Activated naive CD4-positive, alpha-beta T cell (primary cell): ENCODE measurements around the gene NOXRED1.
"Not testable (repeated sequence)": the region's sequence is repeated elsewhere in the genome, so short reads cannot be mapped to it uniquely, and the experiment has no call there.

Experiments used
- DNase-seq, 4 experiments: peaks; one replicate each; lab custom pipeline; 2025; lab: John Stamatoyannopoulos, UW

The NOXRED1 gene, protein sequence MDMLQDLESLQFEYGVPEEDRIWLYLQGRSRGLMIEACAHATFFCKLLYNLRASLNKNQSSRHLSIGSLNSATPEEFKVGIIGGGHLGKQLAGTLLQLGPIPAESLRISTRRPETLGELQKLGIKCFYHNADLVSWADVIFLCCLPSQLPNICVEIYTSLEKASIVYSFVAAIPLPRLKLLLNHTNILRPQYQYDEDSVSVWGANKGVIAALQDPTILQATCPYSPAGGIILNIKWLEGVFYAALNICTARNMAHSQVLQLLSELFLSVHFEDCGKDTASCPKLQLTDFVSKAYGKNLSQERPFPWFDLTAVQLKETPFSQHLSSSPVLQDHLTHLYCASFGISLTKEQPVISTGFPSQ

GRCh38 chr14:77423423-77423822 lies at the start of gene NOXRED1:
TSS of gene NOXRED1 (minus strand) at chr14:77423523. CDS start at chr14:77422889, 634 bp downstream.
- no peak for DNase-seq

DNA sequence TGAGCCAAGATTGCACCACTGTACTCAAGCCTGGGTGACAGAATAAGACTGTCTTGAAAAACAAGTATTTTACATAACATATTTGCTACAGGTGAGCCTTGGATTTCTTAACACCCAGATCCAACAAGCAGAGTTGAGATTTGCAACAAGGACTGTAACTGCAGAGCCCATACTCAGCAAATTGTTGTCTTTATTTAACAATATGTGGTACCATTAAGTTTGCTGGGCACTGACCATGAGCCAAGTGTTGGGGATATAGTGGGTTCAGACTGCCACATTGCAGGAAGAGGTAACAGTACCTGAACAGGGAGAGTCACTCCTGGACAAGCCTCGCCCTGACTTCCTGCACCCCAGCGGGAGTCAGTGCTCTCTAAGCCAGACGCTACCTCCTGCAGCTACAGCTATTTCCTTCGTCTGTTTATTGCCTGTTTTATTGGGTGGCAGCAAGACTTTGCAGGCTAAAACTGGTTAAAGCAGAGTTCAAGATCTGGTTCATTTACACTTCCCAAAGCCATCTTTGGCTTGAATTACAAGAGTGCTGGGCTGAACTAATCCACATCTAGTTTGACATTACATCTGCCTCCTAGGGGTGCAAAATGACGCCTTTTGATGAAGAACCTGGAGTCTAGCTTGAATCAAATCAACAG lies 47.0 kb upstream of the NOXRED1 start:
- DNase-seq: no peak

DNA sequence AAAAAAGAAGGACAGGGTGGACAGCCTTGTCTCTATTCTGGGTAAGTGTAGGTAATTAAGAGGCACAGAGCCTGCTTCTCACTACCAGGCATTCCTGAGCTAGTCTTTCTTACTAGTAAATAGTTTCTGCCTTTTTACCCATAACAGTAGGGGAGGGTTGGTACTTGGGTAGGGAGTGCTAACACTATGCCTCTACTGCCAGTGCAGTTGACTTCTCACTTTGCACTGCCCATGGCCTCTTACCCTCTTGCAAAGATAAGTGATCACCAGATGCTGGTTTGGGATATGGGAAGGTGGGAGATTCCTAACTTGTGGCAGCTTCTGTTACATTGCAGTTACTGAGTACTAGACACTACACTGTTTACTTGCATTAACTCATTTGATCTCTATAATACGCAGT lies 46.2 kb upstream of the NOXRED1 start:
- DNase-seq: no peak

DNA sequence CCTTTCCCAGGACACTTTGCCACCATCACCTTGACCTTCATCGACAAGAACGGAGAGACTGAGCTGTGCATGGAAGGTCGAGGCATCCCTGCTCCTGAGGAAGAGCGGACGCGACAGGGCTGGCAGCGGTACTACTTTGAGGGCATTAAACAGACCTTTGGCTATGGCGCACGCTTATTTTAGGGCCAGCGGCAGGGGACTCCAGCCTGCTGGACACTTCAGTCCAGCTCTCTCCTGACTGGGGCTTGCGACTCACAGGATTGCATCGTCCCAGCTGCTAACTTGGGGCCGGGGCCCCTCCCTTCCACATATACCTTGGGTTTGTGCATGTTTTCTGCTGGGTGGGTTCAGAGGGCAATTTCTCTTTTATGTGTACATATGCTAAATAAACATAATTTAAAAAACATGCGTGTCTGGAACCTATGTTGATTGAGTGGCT lies 45.8 kb upstream of the NOXRED1 start:
- DNase-seq: no peak

DNA sequence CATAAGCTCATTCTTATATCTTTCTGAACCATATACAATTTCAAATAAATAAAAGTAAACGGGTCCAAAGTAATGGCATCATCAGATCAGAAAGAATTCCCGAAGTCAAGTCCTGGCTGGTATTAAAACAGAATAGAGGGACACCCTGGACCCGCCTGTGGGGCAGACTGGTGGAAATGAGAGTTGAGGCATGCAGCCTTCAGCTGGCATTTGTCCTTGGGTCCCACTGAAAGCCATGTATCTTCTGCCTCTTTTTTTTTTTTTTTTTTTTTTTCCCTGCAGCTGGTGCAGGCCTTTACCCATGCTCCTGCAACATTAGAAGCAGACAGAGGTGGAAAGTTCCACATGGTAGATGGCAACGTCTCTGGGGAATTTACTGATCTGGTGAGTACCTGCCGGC lies 44.5 kb upstream of the NOXRED1 start:
- no peak for DNase-seq

DNA sequence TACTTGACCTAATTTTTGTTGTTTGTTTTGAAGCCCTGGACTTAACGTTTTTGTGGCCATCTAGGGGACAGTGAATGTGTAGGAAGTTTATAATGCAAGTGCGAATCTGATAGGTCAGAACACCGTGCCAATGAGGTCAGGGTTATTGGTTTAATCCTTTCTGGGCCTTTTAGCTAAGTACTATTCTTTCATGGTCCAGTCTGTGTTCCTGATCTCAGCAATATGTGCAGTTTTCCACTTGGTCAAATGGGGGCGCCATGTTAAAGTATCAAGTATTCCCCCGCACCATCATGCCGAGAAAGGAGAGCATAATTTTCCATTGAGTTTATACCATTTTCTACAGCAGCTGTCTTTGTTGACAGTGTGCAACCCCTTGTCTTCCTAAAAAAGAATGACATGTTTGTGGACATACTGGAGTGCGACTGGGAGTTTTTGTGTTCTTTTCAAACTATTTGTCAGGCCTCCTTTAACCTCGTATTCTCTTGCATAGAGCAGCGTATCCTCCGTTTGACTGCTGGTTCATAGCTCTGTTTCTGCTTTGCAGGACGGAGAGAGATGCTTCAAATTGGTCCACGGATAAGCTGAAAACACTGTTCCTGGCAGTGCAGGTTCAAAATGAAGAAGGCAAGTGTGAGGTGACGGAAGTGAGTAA lies 35.9 kb upstream of the NOXRED1 start:
- DNase-seq: peak in 2 of 4 experiments; percentile 4 to 11

- DNase-seq: peak in 1 of 4 experiments; percentile 20
Observed at GRCh38 chr14:77458249-77458950, 35.1 kb upstream of the NOXRED1 start.

GRCh38 chr14:77457522-77458248 lies 34.4 kb upstream of the NOXRED1 start, which contains the start of the genes AHSA1 and VIPAS39:
TSS of gene AHSA1 (plus strand) at chr14:77458093. CDS start at chr14:77458190, 97 bp downstream.
TSS of gene VIPAS39 (minus strand) at chr14:77457601. CDS start at chr14:77454102, 3,499 bp downstream.
- DNase-seq: peak; percentile 68 to 84 (median 82)

- DNase-seq: no peak
Observed at GRCh38 chr14:77457115-77457521, 33.8 kb upstream of the NOXRED1 start.

DNA sequence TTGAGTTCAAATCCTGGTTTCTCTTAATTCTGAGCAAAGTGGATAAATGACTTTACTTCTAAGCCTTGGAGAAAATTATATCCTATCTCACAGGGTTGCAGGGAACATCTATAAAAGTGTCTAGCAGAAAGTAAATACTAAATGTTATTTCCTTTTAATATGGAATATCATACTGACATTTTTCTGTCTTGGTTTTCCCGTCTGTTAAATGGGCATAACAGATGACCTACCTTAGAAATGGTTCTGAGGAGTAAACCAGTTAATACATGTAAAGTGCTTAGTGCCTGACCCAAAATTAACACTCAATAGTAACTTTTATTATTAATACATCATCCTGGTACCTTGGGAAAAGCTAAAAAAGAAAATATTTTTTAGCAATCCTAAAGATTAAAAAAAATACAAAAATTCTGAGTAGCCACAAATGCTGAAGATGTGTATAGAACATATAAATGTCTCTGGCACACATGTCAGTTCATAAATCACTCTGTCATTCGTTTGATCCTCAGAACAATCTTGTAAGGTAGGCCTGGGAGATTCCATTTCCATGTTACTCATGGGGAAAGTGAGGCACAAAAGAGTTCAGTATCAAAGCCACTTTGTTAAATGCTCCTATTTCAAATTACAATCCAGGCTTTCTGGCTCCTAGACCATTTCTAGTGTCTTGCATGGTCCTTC lies 32.8 kb upstream of the NOXRED1 start:
- DNase-seq: no peak

DNA sequence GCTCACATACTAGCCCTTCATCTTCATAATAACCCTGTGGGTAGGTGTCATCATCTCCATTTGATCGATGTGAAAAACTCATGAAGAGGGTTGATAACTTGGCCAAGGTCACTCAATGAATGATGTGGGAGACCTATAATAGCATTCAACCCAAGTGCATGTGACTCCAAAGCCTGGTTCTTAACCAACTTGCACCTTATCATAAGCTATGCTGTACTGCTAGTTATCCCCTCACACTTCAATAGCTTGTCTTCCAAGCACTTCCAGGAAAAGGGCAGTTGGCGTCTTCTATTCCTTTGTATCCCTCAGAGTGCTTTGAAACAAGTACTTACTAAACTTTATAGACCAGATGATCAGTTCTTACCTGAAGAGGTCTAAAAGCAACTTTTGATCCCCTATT lies 18.9 kb upstream of the NOXRED1 start:
- no peak for DNase-seq

- no peak for DNase-seq
Observed at GRCh38 chr14:77439861-77440260, 16.5 kb upstream of the NOXRED1 start.

GRCh38 chr14:77438596-77438995 lies 15.3 kb upstream of the NOXRED1 start:
- DNase-seq: no peak

DNA sequence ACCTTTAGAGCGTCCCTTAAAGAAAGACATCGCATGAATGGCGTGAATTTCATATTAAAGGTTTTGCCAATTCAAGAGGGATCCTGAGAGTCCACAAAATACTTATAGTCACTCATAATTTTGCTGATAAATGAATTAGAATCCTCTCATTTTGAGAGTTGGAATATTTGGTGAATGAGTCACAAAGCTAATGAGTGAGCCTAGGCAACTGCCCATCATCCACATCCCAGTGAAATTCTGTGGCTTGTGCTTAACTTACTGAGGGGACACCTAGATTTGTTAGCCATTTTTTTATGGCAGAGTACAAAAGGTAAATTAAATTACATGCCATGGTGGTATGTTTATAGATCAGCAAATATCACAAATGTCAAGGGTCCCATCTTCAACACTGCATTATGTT lies 12.7 kb upstream of the NOXRED1 start:
- DNase-seq: no peak

DNA sequence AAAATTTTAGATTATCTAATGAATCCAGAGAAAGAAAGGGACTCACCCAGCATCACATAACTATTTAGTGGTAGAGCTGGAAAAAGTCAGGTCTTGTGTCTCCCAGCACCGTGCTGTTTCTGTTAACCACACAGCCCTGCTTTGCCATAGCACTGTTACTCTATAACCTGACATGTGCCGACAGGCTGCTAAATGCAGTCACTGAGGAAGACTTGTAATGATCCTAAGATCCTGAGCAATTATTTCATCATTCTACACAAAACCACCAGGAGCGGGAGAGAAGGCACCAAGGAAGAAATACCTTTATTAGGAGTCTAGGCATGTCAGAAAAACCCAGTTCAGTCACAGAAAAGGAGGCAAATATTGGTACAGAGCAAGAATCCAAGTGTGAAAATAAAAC lies 3.1 kb upstream of the NOXRED1 start:
- no peak for DNase-seq

DNA sequence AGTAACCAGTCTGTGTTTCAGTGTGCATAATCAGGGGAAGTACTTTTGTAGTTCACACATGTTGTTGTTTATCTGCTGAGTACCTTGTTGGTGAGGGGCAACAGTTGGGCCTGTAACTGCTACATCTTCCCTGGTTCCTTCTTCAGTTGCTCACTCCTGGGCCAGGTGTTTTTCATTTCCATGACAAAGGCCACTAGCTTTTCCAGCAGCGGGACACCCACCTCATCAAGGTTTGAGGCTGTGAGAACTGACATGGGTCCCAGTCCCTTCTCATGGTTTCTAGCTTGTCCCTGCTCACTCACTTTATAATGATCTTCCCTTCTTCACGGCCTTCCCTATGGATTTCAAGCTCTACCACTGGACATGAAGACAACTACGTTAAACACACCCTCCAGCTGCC lies 1.5 kb upstream of the NOXRED1 start:
- no peak for DNase-seq

DNA sequence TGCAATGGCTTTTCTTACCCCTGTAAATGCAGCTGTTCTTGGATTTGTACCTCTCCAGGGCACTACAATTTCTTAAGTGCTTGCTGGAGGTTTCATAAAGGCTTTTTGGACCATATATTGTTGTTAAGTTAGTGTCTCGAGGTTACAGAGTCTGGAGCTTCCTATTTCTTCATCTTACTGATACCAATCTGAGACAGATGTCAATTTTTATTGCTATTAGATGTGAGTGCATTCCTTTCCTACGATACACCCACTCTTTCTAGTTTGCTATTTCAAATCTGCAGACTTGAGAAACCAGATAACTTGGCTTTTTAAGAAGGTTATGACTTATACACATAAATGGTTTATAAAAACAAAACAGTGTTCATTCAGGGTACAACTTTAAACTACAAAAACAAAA lies 2.1 kb downstream of the NOXRED1 start:
- no peak for DNase-seq

- DNase-seq: no peak
Observed at GRCh38 chr14:77416836-77417235, 6.5 kb downstream of the NOXRED1 start.

DNA sequence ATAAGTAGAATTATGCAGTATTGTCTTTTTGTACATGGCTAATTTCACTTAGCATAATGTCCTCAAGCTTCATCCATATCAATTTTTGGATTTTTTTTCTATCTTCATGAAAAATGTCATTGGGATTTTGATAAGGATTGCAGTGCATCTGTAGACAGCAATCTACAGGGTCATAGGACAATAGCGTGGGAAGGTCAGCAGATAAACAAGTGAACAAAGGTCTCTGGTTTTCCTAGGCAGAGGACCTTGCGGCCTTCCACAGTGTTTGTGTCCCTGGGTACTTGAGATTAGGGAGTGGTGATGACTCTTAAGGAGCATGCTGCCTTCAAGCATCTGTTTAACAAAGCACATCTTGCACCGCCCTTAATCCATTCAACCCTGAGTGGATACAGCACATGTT lies 7.2 kb downstream of the NOXRED1 start:
- DNase-seq: not testable (repeated sequence)

DNA sequence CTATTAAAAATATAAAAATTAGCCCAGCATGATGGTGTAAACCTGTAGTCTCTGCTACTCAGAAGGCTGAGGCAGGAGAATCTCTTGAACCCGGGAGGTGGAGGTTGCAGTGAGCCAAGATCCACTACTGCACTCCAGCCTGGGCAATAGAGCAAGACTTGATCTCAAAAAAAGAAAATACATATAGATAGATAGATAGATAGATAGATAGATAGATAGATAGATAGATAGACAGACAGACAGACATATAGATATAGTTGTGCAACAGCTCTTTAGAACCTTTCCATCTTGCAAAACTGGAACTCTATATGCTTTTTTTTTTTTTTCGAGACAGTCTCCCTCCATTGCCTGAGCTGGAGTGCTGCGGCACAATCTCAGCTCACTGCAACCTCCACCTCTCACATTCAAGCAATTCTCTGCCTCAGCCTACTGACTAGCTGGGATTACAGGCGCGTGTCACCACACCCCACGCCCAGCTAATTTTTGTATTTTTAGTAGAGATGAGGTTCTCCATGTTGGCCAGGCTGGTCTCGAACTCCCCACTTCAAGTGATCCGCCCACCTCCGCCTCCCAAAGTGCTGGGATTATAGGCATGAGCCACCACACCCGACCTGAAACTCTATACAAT lies 7.8 kb downstream of the NOXRED1 start:
- not testable (repeated sequence) for DNase-seq
